GM19467 (cell line): ENCODE results near the gene LIN28B.
A peak's percentile ranks its signal among the peaks of the same experiment; 100 is the strongest.
"Not testable (repeated sequence)": the region's sequence is repeated elsewhere in the genome, so short reads cannot be mapped to it uniquely, and the experiment has no call there.

Experiments used
- ATAC-seq: cut with Tn5 transposase; IDR thresholded peaks from one replicate; pipeline ENCODE4 v1.9.1; 2021; ENCODE audit warnings: mild to moderate bottlenecking, moderate library complexity; ENCODE audit not compliant: unreplicated experiment

Gene LIN28B, protein sequence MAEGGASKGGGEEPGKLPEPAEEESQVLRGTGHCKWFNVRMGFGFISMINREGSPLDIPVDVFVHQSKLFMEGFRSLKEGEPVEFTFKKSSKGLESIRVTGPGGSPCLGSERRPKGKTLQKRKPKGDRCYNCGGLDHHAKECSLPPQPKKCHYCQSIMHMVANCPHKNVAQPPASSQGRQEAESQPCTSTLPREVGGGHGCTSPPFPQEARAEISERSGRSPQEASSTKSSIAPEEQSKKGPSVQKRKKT

DNA sequence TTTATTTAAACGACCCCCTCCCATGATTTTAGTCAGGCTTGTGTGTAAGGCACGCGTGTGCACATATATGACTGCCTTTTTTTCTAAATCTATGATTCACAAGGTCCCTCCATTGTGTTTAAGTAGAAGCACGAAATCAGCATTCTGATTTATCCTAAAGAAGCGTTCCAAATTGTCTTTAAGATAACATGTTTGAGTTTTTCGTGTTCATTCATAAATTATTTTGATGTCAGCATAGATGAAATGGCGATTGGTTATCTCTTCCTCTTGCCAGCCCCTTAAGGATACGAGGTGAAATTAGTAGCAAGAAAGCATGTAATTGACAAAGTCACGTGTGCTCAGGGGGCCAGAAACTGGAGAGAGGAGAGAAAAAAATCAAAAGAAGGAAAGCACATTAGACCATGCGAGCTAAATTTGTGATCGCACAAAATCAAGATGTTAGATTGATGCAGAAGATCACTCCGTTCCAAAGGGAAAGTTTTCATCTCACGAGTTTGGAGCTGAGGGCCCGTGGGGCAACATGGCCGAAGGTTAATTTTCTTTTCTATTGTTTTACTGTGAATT lies at the start of gene LIN28B:
LIN28B (plus strand) TSS at position 377 of the 564 bp plus-strand sequence; CDS start at position 521, 144 bp downstream.
- no peak for ATAC-seq

DNA sequence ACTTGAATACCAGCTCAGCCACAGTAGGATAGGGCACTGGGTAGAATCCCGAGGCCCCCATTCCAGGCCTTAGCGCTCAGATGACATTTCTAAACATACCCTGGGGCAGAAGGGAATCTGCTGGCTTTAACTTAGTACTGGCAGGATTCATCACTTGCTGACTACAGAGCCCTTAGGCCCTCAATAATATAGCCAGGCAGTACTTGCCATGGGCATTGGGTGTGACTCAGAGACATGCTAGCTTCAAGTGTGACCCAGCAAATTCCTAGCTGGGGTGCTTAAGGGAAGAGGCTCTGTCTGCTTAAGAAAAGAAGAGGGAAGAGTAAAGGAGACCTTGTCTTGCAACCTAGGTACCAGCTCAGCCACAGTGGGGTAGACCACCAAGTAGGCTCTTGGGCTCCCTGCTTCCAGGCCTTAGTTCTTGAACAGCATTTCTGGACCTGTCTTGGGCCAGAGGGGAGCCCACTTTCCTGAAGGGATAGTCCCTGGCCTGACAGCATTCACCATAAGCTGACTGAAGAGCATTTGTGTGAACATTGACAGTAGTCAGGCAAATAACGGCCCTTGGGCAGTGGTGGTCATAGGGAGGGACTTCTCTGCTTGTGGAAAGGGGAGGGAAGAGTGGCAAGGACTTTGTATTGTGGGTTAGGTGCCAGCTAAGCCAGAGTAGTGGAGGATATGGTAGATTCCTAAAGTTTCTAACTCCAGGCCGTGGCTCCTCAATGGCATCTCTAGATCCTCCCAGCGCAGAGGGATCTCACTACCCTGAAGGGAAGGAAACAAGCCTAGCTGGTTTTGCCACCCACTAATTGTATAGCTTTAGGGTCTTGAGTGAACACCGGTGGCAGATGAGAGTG lies 48.6 kb upstream of the LIN28B start:
- no peak for ATAC-seq

DNA sequence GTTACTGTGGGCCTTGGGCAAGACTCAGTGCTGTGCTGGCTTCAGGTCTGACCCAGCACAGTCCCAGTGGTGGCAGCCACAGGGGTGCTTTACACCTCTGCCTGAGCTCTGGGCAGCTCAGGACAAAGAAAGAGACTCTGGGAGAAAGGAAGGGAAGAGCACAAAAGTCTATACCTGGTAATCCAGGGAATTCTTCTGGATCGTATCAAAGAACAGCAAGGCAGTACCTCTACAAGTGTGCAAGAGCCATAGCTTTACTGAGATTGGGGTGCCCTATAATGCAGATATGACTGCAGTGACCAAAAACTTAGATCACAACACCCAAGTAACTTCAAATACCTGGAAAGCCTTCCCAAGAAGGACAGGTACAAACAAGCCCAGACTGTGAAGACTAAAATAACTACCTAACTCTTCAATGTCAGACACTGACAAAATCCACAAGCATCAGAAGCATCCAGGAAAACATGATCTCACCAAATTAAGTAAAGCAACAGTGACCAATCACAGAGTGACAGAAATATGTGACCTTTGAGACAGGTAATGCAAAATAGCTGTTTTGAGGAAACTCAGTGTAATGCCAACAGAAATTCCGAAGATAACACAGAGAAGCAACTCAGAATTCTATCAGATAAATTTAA lies 47.9 kb upstream of the LIN28B start:
- no peak for ATAC-seq

DNA sequence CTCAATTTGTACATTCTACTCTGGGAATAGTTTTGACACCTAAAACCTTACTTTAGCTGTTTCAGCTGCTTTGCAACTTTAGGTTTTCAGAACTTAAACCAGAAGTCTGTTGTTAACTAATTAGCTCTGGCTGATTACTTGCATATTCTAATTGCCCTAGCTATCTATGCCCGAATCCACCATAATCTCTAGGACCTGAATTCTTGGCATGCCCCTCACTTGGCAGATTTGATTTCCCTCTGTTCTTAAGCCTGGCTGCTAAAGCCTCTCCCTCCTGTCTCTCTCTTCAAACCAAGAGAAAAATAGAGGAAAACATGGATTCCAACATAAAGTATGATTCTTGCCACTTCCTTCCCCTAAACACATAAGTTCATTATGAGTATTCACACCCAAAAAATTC lies 35.0 kb upstream of the LIN28B start:
- no peak for ATAC-seq

DNA sequence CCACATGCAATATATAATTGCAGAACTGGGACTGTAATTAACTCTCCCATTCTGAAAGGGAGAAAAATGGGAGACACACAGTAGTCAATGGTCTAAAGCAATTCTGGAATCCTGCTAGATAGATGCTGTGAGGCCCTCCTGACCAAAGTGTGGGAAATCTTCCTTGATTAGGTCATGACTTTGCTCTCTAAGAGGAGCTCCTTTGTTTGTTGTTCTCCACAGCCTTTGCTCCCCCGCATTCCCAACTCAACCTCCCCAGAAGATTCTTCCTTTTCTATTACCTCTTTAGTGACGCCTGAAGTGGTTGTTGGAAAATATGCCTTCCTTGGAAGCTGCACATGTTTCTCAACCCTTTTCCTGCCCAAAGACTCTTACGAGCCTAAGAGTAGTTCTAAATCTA lies 28.8 kb upstream of the LIN28B start:
- ATAC-seq: no peak

DNA sequence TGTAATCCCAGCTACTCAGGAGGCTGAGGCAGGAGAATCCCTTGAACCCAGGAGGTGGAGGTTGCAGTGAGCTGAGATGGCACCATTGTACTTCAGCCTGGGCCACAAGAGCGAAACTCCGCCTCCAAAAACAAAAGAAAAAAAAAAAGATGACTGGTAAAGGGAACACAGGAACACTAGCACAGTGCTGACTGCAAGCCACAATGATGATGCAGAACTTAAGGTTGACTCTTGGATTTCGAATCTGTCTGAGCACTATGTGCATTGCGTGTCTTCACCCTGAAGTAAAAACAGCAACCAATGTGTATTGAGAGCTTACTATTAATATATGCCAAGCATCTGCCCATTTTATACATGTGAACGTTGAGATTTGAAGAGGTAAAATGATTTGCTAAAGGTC lies 27.6 kb upstream of the LIN28B start:
- no peak for ATAC-seq

DNA sequence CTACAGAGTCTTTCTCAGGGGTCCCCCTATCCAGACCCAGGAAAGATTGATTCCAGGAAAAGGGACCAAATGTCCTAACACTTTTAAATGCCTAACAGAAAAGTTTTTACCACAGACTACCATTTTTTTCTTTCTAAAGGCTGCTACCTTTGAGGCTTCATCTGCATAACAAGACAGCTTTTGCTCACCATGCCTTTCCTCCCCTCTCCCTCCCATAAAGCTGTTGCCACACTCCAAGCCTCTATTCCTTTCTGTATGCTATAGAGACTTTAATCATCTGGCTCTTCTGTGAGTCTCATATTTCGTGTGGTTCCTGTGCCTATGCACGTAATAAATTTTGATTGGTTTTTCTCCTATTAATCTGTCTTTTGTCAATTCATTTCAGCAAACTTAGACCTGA lies 26.0 kb upstream of the LIN28B start:
- ATAC-seq: no peak

DNA sequence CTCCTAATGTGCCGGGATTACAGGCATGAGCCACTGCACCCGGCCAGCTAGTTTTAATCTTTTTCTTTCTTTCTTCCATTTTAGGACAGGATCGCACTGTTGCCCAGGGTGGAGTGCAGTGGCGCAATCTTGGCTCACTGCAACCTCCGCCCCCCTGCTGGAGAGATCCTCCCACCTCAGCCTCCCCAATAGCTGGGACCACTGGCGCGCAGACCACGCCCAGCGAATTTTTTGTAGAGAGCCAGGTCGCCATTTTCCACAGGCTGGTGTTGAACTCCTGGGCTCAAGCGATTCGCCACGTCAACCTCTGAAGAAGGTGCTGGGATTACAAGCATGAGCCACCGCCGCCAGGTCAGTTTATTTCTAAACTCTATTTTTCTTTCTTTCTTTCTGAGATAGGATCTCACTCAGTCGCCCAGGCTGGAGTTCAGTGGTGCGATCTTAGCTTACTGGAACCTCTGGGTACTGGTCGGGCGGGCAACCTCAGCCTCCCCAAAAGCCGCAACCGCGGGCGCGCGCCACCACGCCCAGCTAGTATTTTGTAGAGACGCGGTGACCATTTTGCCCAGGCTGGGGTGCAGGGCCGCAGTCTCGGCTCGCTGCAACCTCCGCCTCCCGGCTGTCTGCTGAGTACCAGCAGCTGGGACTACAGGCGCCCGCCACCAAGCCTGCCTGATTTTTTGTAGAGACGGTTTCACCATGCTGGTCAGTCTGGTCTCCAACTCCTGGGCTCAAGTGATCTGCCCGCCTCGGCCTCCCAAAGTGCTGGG lies 20.0 kb upstream of the LIN28B start:
- ATAC-seq: no peak

DNA sequence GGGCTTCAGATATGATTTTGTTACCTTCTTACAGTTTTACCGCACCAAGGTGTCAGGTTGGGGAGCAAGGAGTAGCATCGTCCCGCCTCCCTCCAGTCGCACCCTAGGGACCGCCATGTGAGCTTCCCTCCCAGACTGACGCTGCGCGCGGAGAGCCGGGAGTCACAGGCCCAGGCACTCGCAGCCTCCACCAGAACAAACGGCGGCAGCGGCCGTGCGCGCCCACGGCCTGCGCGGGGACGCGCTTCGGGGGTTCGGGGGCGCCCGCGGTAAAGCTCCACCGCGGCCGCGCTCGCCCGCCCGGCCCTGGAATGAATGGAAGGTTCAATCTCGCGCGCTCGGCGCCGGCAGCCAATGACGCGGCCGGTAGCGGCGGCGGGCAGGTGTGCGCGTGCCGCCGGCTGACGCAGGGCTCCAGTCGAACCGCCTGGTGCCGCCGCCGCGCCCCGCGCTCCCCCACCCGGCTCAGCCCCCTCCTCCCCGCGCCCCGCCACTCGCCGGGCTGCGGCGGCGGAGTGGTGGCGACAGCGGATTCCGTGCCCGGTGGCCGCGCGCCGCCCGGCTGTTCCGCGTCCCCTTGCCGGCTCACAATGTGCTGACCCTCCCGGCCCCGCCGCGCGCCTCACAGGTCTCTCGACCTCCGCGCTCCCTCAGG lies 16.5 kb upstream of the LIN28B start:
- ATAC-seq: no peak

DNA sequence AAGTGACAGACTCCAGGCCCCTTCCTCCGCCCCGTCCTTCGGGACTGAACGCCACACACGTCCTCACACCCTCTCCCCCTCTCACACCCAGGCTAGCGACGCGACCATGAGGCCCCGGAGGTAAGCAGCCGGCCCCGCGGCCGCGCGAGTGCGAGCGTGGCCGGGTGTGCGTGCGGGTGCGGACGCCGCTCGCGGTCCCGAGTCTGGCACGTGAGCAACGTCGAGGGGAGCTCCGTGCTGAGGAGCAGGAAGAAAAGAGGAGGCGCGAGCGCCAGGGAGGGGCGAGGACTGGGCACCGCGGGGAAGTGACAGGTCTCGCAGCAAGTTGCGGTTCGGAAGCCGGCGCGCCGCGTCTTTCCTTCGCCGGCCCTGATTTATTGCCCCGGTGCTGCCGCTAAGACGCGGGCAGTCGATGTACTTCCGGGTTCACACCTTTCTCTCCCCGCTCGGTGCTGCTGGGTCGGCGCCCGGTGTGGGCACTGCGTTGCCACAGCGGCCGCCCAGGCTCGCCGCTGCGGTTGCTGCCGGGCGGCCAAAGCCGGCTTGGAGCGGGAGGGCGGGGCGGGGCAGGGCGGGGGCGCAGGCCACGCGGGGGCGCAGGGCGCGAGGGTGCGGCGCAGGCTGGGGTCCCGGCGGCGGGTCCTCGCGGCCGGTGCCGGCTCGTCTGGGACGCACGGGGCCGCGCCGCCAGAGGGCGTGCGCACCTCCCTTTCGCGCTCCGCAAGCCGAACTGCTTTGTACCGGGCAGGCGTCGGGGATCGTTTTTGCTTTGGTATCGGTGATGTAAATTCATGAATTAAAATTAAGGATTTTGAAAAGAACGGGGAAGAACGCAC lies 15.8 kb upstream of the LIN28B start:
- peak; percentile 59 for ATAC-seq

DNA sequence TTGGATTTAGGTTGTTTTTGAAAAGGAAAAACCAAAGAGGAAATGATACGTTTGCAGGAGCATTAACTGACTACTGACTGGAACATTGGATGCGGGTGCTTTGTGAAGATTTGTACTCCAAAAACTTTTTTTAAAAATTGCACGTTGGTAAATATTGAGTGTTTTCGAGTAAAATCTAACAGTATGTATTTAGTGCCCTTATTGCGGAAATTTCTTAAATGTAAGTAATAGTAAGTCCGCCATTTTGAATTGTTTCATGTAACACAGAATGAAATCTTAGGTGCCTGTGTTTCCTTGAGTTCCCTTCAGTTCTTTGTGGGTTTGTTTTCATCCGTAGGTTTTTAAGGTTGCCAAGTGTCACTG lies 15.2 kb upstream of the LIN28B start:
- no peak for ATAC-seq

DNA sequence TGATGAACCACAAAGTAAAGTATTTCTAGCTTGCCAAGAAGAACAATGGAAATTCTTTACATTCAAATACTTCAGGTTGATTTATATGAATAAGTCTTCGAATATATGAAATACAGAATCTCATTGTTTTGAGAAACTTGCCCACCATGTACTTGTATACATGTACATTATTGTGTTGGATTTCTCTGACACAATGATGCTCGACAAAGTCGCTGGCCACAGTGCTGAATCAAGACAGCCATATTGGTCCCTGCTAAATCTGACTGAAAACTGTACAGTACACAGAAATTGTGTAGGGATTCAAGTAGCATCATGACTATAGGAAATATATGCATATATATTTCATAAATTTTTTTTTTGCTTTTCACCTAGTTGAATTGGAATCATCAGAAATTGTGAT lies 13.1 kb upstream of the LIN28B start:
- ATAC-seq: no peak

DNA sequence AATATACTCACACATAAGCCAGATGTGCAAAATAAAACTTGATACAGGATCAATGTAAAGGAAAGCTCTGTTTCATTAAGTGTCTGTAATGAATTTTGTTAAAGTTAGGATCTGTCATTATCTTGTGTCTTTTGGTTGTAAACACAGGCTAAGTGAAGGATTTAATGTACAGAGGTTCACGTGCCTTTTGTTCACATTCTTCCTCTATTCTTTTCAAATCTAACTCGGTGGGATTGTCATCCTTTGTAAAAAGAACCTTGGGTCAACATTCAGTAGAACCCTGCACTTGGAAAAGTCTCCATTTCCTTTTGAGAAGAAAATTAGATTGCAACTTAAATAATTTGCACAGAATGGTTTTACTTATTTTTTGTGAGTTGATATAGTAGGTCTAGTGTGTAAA lies 7.7 kb upstream of the LIN28B start:
- ATAC-seq: no peak

DNA sequence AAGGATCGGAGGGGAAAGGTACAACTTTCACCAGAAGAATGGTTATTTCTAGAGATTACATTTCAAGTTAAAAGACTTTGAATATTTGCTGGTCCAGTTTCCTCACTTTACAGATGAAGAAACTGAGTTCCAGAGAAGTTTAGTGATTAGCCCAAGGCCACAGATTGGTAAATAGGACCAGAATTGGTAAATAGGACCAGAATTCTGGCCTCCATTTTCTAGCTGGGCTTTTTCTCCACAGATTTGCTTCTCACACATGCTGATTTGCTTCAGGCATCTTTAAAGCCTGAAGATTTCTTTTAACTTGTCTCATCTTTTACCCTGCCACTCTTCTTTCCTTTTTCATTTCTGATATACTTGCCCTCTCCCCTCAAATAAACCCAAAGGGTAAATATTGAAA lies 5.2 kb upstream of the LIN28B start:
- ATAC-seq: no peak

DNA sequence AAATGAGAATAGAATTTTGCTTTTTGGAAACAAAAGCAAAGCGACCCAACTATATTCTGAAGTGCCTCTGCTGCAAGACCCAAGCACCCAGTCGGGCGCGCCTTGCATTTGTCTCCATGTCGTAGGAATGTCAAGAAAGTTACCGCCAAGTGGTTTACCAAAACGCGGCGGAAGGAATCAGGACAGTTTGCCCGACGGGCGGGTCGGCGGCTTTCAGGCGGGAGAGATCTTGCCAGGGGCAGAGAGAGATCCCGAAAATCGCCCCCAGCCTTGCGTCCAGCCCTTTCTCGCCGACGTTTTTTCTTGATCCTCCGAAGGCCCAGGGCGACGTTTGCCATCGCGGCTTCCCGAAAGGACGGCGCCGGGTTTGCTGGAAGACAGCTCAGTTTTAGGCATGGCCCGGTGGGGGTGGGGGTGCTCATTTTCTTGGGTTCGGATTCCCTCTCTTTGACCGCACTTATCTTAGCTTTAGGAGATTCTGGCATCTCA lies 4.0 kb upstream of the LIN28B start:
- no peak for ATAC-seq

DNA sequence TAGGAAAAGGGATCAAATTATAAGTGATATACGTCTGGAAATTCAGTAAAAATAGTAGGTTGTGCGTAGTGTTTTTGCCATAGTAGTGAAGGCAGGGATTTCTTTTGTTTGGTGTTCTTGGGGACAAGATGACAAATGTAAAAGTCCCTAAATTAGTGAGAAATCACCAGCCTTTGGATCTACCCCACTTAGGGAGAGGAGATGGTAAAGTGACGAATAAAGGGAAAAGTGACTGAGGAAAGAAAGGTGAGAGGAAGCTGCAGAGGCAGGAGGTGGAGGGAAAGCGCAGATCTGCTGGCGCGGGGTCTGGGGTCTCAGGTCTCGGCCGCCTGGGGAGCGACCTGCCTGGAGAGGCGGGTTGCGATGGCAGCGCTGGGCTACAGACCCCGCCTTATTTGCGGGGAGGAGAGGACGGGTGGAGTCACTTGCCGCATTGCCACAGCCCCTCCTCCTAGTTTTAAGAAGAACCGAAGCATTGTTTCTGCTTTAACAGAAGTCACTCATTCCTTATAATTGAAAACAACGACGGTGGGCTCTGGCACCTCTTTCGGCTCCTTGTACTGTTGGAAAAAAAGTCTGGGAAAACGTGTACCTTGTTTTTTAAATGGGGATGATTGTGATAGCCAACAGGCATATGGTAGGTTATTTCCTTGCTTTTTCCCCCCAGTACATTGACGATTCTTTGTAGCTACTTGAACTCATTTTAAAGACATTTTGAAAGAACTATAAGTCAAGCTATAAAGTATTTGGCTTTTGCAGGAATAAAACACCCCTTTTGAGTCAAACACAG lies 3.3 kb upstream of the LIN28B start:
- not testable (repeated sequence) for ATAC-seq

DNA sequence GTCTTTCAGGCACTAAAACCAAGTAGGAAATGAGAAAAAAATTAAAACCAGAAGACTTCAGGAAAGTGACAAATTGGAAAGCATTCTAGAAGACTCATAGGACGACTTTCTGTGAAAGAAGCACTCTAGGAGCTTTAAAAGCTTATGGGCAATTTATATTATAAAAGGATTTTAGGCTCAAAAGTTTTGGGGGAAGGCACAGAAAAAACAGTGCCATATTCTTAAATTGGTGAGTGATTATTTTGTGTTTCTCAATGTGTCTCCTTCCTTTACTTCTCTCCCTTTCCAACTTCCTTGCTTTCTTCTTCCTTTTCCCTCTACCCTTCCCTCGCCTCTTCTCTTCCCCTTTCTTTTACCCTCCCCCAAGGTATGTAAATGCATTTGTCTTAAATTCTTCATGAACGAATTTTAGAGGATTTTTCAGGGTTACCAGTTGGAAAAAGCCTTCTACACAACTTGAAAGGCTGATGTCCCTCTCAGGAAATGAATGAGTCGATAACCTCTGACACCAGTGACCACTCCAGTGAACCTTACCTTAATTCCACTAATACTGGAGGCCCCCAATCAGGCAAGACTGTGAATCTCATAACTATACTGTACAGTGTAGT lies 2.6 kb upstream of the LIN28B start:
- ATAC-seq: no peak

DNA sequence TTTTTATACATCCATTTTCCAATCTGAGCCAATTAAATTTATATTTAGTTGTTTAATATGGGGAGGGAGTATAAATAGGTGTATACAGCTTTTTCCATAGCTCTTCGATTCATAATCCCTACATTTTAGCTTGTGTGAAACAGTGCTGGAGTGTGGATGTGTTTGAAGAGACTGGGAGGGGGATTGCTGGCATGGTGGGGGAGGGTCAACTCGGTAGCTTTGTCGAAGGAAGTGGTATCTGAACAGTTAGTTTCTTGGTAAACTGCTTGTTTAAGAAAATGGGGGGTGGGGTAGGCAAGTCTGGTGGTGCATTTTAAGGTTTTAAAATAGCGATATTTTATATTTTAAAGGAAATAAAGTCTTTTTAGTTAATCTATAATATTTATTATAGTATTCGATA lies 1.4 kb upstream of the LIN28B start:
- no peak for ATAC-seq
